Glomerular visceral epithelial cell (primary cell): ENCODE results near the gene CPNE8.
"Not testable (repeated sequence)": the region's sequence is repeated elsewhere in the genome, so short reads cannot be mapped to it uniquely, and the experiment has no call there.

Experiments
- DNase-seq: peaks from one replicate; pipeline ENCODE4 v3.0.0-alpha.2; 2016; ENCODE audit errors: extremely low spot score

The CPNE8 gene

DNA sequence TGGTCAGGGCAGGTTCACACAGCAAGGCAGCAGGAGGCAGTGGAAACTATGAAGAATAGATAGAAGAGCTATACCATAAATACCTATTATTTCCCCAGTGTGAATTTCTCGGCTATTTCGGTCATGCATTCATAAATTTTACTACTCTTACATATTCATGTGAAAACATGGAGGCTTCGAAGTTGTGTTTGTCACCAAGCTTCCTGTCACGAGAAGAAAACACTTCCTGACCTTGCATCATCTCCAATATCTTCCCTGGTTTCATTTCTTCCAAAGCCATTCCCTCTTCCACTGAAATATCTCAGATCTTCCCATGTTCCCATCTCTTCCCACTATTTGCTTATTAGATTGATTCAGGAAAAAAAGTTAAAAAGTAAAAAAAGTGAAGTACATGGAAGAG, 80.4 kb downstream of the CPNE8 start:
- DNase-seq: no peak

DNA sequence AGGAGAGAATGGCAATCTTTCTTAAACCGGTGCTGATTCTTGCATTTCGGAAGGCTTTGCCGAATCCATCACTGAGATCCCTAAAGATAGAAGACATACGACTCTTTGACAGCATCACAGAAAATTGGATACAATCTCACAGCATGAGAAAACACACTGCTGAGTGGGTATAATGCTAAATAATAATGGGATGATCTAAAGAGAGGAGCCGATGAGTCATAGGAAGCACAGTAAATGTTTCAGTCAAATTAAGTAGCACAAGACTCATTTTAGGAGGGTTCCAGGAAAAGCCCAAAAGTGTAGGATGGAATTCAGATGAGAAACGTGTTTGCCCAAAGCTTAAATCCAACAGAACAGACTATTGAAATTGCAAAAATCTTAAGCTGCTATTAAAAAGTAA, 81.7 kb downstream of the CPNE8 start:
- no peak for DNase-seq

DNA sequence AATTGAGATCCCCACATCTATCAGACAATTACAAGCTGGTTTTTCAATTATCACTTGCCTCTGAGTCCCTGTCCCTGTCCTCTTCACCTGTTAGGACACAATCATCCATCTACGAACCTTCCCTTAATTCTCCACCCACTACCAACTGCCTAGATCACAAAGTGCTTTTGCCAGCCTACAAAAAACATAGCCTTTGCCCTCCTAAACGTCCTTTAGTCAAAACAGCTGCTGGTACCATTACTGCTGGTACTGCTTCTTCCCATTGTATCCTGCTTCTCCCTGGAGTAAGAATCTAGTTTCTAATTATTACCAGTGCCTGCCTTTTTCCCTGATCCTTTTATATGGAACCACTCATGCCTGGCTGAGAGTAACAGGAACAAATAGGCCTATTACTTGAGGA, 82.1 kb downstream of the CPNE8 start:
- no peak for DNase-seq

DNA sequence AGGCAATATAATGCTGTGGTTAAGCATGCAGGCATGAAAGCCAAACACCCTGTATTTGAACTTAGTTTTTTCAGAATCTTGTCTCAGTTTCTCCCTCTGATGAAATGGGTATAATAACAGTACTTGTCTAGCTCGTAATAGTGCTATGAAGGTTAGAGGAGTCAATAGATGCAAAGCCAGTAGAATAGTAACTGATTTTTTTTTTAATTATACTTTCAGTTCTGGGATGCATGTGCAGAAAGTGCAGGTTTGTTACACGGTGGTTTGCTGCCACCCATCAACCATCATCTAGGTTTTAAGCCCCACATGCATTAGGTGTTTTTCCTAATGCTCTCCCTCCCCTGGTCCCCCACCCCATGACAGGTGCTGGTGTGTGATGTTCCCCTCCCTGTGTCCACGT, 87.4 kb downstream of the CPNE8 start:
- DNase-seq: no peak

DNA sequence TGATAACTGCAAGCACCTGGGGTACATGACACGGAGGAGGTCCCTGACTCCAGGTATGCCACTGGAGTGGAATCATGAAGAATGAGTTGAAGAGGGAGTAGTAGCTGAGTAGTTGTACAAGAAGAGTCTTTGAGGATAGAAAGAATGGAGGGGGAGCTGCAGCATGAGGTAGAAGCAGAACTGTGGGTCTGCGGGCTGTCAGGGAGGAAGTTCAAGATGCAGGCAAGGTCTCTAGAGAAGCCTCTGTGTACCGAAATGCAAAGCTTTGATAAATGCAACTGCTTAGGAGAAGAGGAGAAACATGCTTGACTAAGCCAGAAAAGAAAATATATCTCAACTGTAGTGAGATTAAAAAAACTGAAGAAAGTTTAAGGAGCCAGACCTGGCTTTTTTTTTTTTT, 91.5 kb downstream of the CPNE8 start:
- DNase-seq: no peak

DNA sequence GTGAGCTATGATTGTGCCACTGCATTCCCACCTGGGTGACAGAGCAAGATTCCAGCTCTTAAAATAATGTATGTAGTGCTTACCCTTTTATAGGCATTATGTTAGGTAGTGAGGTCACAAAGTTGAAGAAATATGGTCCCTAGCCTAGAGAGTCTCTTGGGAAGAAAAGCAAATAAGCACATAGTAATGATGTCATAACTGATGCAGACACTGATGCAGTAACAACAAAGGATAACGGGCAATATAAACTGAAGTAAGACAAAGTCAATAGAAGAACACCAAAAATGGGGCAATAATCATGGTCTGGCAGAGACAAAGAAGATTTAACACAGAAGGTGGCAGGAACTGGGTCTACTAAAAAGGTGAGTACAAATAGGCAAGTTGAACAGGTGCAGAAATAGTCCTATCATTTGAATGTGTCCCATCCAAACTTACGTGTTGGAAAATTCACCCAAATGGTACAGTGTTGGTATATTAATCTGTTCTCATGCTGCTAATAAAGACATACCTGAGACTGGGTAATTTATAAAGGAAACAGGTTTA, 93.5 kb downstream of the CPNE8 start:
- DNase-seq: no peak

DNA sequence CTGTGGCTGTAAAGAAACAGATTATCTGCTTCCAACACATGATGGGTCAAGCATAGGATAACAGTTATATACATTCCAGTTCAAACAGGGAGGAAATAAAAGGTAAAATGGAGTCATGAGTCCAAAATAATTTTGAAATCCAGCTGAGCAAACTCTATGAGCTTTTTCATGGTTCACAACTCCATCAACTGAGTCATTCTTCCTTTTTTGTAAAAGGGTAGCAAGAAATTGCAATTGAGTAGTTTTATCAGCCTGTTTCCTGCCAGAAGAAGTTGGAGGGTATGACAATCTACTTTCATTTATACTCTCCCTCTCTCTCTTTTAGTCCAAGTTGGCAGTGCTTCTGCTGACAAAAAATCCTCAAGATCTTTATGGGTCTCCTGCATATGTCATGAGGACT, 95.6 kb downstream of the CPNE8 start:
- no peak for DNase-seq

DNA sequence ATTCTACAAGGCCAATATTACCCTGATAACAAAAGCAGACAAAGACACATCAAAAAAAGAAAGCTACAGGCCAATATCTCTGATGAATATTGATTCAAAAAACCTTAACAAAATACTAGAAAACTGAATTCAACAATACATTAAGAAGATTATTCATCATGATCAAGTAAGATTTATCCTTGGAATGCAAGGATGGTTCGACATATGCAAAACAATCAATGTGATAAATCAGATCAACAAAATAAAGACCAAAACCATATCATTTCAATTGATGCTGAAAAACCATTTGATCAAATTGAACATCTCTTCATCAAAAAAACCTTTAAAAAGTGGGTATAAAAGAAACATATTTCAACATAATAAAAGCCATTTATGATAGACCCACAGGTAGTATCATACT, 117.3 kb downstream of the CPNE8 start:
- DNase-seq: no peak

DNA sequence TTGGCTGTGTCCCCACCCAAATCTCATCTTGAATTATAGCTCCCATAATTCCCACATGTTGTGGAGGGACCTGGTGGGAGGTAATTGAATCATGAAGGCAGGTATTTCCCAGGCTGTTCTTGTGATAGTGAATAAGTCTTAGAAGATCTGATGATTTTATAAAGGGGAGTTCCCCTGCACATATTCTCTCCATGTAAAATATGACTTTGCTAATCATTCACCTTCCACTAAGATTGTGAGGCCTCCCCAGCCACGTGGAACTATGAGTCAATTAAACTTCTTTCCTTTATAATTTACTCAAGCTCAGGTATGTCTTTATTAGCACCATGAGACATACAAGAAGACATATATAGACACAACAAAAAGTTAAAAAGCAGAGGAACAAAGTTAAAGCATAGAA, 120.0 kb downstream of the CPNE8 start:
- peak; percentile 4 for DNase-seq

DNA sequence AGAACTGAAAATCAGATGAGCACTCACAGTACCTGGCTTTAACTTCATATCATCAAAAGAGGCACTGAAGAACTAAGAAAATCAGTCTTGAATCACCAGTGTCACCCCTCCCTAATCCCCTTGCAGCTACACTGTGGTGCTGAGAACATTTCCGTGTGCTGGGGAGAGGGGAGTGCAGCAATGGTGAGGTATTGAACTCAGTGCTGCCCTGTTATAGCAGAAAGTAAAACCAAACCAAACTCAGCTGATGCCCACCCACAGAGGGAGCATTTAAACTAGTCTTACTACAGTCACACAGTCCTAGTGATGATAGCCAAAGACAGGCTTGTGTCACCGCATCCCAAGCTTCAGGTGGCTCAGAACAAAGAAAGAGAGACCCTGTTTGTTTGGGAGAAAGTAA, 122.1 kb downstream of the CPNE8 start:
- DNase-seq: no peak

DNA sequence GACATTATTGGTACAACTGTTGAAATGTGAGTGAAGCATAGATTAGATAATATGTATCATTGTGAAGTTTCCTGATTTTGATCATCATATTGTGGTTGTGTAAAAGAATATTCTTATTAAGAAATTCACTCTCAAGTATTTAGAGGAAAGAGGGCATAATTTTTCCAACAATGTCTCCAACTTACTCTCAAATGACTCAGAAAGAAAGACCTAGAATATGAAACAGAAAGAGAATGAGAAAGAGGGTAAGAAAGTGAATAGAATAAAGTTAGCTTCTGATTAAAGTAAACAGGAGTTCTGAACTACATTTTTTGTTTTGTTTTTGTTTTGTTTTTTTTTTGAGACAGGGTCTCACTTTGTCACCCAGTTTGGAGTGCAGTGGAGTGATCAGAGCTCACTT, 123.0 kb downstream of the CPNE8 start:
- DNase-seq: no peak

DNA sequence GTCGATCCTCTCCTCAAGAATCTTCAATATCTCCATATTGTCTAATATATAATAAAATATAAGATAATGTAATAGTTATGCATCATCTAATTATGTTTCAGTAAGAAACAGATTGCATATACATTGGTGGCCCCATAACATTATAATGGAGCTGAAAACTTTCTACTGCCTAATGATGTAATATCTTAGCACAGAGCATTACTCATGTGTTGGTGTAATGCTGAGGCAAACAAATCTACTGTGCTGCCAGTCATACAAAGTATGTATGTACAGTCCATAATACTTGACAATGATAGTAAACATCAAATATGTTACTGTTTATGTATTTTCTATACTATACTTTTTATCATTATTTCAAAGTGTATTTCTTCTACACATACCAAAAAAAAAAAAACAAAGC, 128.7 kb downstream of the CPNE8 start:
- DNase-seq: no peak

DNA sequence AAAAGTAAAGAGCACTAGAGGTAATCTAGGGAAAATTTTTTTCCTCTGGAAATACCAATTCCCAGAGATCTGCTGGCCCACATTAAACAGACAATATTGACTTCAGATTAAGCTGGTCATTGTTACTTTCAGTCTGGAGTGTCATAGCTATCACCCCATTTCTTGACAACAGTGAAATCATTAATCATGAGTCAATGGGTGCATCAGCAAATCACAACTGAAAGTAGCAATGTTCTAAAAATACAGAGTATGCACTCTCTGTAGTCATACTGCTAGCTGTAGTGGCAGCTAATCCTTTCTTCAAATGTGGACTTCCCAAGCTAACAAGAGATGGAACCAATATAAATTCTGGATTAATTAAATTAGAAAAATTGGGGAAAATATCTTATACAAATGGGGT, 129.9 kb downstream of the CPNE8 start:
- no peak for DNase-seq

DNA sequence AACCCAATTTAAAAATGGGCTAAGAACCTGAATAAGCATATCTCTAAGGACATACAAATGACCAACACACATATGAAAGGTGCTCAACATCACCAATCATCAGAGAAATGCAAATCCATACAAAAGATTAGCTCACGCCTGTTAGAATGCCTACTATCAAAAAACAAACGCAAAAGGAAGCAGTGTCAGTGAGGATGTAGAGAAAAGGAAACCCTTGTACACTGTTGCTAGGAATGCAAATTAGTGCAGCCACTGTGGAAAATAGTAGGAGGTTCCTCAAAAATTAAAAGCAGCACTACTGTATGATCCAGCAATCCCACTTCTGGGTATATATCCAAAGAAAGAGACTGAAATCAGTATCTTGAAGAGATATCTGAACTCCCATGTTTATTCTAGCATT, 133.0 kb downstream of the CPNE8 start:
- DNase-seq: no peak

DNA sequence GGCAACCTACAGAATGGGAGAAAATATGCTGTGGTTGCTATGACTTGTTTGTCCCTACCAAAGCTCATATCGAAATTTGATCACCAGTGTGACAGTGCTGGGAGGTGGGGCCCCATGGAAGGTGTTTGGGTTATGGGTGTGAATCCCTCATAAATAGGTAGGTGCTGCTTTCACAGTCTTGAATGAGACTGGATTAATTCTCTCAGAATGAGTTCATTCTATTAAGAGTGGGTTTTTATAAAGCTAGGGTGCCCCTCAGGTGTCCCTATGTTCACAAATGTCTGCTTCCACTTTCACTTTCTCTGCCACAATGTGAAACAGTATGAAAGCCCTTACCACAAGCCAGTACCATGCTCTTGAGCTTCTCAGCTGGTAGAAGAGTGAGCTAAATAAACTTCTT, 133.5 kb downstream of the CPNE8 start:
- DNase-seq: peak; percentile 12

DNA sequence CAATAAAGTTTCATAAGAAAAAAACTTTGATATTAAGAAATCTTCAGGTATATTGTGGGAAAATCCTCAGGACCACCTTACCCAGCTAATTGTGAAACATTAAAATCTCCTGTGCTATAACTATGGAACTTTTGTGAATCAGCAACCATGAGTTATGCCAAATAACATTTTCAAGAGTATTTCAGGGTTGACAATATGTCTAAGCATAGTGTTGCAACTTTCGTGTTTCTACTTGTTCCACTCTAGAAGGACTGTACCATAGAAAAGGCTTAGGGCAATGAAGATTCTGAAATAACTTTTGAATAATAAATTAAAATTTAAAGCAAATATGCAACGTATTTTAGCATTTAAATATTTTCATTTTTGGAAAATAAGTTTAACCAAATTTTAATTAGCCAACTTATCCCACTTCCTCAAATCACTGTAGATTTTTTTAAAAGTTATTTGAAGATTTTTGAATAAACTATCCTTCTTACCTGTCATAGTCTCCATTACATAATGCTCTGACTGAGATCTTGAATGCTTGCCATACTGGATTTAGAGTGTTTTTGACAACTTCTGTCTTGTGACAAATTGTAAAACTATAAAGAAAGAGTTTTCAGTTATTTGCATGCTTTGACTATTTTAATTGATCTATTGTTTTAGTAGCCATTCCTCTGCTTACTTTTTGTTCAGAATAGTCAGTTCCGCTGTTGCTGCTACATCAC, 143.6 kb downstream of the CPNE8 start:
- DNase-seq: no peak

DNA sequence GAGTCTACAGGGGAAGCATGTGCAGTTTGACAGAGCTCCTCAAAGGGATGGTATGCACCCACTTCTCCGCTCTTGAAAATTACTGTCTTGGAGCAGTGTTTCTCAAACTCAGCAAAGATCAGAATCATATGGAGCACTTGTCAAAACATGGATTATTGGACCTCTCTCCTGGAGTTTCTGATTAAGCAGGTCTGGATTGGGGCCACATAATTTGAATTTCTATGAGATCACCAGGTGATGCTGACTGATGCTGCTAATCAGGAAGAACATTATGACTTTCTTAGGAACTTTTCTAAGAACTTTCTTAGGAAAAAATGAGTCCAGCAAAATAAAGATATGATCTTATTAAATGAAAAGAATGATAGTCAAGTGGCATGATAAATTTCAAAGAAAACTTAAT, 144.3 kb downstream of the CPNE8 start:
- no peak for DNase-seq

DNA sequence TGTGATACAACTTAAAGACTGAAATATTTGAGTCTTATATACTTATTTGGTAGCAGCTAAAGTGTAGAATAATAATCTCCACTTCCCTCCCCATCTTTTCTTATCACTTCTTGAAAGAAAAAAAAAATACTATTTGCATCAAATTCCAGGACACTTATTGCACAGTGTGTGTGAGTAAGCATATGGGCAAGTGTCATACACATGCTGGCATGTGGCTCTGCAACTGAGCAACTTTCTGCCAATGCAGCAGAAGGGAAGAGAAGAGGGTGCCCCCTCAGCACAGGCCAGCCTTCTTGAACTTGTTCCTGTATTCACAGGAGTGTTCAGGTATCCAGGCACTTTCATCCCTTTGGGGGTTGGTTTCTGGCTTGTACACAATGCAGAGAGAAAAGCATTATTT, 145.8 kb downstream of the CPNE8 start:
- no peak for DNase-seq

DNA sequence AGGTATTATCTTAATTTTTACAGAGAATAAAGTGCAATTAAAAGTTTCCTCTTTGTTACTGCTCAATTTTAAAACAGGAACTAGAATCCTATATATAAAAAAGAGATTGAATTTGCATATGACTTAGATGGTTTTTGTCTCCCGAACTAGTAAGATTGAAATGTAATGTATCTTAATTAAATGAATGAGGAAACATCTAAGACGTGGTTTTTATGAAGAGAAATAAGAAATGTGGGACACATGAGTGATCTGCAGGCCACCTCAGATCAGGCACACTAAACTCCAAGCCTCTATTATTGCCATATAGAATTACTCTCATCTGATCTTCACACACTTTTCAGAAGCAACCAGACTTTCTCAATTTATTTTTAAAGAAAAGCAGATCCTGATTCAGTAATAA, 158.6 kb downstream of the CPNE8 start:
- no peak for DNase-seq

DNA sequence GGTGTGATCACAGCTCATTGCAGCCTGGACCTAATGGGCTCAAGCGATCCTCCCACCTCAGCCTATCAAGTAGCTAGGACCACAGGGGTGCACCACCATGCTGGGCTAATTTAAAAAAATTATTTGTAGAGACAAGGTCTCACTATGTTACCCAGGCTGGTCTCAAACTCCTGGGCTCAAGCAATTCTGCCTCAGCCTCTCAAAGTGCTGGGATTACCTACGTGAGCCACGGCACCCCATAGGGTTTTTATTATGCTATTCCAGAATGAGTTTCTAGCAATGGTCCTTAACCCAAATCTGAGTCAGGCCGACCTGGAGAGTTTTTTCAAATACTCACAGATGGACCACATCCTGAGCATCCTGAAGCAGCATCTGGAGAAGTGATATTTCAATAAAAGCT, 159.8 kb downstream of the CPNE8 start:
- no peak for DNase-seq

DNA sequence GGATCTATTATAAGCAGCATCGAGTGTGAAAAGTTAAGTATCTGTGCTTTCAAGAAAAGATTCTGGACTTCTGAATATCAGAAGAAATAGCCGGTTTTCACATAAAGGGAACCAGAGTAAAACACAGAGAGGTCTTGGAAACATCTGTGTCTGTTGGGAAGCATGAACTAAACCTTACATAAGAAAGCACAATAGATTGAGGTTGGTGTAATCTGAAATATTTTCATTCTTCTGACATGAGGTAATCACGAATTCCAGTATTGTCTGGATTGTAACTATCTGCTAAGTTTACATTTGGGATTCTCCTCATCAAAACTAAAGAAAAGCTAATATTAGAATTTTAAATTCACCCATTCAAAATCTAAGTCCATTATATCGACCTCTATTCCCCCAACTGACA, 161.3 kb downstream of the CPNE8 start:
- no peak for DNase-seq

DNA sequence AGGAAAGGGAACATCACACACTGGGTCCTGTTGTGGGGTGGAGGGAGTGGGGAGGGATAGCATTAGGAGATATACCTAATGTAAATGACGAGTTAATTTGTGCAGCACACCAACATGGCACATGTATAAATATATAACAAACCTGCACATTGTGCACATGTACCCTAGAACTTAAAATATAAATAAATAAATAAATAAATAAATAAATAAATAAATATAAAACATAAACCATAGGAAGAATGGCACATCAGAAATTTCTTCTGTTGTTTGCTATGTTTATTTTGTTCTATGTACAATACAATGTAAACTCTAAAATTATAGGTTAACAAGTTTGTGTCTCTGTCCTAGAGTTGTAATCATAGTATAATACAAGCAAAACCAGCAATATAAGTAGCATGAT, 162.9 kb downstream of the CPNE8 start:
- DNase-seq: not testable (repeated sequence)

DNA sequence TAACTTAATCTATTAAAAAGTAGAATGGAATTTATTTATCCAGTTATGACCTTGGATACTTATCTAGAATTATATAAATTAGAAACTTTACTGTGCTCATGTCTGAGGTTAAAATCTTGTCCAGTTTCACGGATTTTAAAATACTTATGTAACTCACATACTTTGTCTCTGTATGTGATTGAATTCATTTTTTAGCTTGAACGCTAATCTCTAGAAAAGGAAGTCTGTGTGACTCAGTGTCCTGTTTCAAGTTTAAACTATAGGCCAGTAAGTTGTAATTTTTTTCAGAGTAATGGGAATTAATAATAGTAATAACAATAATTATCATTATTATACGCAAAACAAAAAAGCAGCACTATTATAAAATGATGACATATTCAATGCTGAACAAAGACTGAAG, 168.6 kb downstream of the CPNE8 start:
- DNase-seq: no peak

DNA sequence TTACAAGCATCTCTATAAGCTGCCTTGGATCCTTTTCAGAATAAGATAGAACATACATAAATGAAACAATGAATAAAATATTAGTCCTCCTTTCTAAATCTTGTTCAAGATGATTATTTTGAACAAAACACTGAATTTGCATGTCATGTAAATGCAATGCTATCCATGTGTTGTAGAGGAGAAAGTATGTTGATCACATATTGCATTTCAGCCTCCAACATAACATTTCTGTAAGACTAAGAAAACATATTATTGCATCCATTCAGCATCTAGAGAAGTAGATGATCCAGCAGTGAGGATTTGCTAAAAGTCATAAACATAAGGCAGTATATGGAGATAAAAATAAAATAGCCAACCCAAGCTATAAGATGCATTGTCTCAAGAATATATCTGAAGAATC, 172.6 kb downstream of the CPNE8 start:
- DNase-seq: no peak
